PFSK-1 (cell line): ENCODE measurements around the gene ANKRD6.

Source experiments
- FOXP2 ChIP-seq: optimal IDR thresholded peaks from 2 replicates; pipeline ENCODE3; 2011; ENCODE audit warnings: borderline replicate concordance, control low read depth, inconsistent platforms; ENCODE audit not compliant: insufficient read depth; ENCODE audit errors: extremely low read length, extremely low read depth
- POLR2AphosphoS5 ChIP-seq: IDR thresholded peaks from 2 replicates; pipeline ENCODE4 v1.6.1; 2012; ENCODE audit warnings: low read depth, mild to moderate bottlenecking, control low read depth, low read length, moderate library complexity
- SIN3A ChIP-seq: IDR thresholded peaks from 2 replicates; pipeline ENCODE4 v1.6.1; 2012; ENCODE audit warnings: mild to moderate bottlenecking, low read length, moderate library complexity, borderline replicate concordance; ENCODE audit not compliant: insufficient read depth
- TAF1 ChIP-seq: IDR thresholded peaks from 2 replicates; pipeline ENCODE4 v1.6.1; 2012; ENCODE audit warnings: low read length, control low read depth, borderline replicate concordance; ENCODE audit not compliant: insufficient read depth
- TF ChIP-seq, protein P1 (sequence below), 2 experiments: IDR thresholded peaks; 2 replicates each; pipeline versions ENCODE4 v1.6.1 to v1.8.0; 2011 to 2012; ENCODE audit warnings: low read depth in 2 of 2, low read length in 2 of 2, control low read depth in 1 of 2, inconsistent platforms in 1 of 2, mild to moderate bottlenecking in 1 of 2, moderate library complexity in 1 of 2; ENCODE audit not compliant: insufficient read depth in 1 of 2

ANKRD6 gene

DNA sequence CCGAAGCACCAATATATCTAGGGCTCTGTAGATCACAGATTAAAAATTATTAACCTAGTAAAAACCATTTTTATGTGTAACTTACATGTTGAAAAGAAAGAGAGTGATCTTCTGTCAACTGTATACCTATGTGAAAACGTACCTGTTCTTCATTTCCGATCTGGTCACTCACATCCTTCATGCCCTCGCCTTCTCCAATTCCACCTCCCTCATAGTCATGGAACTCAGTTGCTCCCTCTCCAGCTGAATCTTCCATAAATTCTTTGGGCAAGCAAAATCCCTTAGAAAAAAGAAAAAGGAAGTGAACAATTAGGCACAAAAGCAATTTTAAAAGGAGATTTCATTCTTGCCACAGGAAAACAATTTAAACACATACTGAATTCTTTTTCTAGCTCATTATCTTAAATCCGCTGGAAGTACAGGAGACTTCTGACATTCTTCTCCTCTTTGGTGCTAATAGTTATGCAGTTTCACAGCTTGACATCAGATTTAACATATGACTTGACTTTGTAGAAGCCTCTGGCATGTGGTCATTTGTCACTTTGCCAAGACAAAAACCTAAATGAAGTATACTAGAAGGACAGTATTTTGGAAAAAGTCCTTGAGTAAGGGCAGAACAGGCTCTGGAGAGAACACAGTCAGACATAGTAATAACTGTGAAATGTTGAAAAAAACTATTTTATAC, 235.1 kb downstream of the ANKRD6 start:
- TF ChIP-seq SIN3A (no peak), POLR2AphosphoS5 (no peak), FOXP2 (no peak), TAF1 (no peak)
- TF ChIP-seq, protein P1, sequence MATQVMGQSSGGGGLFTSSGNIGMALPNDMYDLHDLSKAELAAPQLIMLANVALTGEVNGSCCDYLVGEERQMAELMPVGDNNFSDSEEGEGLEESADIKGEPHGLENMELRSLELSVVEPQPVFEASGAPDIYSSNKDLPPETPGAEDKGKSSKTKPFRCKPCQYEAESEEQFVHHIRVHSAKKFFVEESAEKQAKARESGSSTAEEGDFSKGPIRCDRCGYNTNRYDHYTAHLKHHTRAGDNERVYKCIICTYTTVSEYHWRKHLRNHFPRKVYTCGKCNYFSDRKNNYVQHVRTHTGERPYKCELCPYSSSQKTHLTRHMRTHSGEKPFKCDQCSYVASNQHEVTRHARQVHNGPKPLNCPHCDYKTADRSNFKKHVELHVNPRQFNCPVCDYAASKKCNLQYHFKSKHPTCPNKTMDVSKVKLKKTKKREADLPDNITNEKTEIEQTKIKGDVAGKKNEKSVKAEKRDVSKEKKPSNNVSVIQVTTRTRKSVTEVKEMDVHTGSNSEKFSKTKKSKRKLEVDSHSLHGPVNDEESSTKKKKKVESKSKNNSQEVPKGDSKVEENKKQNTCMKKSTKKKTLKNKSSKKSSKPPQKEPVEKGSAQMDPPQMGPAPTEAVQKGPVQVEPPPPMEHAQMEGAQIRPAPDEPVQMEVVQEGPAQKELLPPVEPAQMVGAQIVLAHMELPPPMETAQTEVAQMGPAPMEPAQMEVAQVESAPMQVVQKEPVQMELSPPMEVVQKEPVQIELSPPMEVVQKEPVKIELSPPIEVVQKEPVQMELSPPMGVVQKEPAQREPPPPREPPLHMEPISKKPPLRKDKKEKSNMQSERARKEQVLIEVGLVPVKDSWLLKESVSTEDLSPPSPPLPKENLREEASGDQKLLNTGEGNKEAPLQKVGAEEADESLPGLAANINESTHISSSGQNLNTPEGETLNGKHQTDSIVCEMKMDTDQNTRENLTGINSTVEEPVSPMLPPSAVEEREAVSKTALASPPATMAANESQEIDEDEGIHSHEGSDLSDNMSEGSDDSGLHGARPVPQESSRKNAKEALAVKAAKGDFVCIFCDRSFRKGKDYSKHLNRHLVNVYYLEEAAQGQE (IDR thresholded peaks at IDR 0.05; ENCODE audit: insufficient read depth in 1 of 2, low read depth in 2 of 2, low read length in 2 of 2) = no peak

DNA sequence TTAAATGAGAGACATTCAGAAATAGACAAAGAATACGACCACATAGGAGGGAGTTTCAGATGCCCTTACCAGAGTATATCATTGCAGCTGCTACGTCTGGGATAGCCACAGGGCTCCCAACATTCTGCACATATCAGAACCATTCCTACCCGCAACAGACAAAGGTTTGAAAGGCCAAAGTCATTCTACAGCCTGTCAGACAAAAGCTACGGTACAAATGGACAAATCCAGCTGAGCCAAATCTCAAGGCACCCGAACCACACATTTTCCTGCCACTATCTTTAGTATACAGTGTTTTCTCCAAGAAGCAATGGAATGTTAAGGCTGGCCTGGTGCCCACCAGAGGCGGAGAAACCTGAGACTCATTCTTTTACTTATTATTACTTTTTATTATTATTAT, 236.1 kb downstream of the ANKRD6 start:
- no peak for TF ChIP-seq POLR2AphosphoS5
- TF ChIP-seq, protein P1 (IDR thresholded peaks at IDR 0.05; ENCODE audit: insufficient read depth in 1 of 2, low read depth in 2 of 2, low read length in 2 of 2) = no peak
- no peak for TF ChIP-seq SIN3A
- TF ChIP-seq FOXP2 = no peak
- no peak for TF ChIP-seq TAF1

DNA sequence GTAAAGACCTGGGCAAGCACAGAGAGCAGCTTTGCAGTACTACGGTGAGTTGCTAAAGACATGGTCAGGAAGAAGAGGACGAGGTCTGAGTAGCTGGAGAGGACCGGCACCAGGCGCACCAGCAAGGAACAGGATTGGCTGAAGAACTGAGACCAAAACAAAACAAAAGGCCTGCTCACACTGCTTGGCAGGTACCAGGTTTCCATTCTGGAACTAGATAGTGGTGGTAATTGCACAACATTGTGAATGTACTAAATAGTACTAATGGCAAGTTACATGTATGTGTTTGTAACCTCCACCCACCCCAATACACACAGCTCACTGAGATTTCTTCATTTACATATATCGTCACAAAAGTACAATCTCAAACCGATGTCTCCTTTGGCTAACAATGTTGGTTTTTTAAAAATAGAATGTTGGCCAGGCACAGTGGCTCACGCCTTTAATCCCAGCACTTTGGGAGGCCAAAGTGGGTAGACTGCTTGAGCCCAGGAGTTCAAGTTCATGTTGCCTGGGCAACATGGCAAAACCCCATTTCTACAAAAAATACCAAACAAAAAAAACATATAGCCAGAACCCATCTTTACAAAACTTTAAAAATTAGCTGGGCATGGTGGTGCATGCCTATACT, 238.1 kb downstream of the ANKRD6 start:
- TF ChIP-seq TAF1 = no peak
- TF ChIP-seq FOXP2 = no peak
- TF ChIP-seq, protein P1 (IDR thresholded peaks at IDR 0.05; ENCODE audit: insufficient read depth in 1 of 2, low read depth in 2 of 2, low read length in 2 of 2) = no peak
- no peak for TF ChIP-seq POLR2AphosphoS5
- no peak for TF ChIP-seq SIN3A

DNA sequence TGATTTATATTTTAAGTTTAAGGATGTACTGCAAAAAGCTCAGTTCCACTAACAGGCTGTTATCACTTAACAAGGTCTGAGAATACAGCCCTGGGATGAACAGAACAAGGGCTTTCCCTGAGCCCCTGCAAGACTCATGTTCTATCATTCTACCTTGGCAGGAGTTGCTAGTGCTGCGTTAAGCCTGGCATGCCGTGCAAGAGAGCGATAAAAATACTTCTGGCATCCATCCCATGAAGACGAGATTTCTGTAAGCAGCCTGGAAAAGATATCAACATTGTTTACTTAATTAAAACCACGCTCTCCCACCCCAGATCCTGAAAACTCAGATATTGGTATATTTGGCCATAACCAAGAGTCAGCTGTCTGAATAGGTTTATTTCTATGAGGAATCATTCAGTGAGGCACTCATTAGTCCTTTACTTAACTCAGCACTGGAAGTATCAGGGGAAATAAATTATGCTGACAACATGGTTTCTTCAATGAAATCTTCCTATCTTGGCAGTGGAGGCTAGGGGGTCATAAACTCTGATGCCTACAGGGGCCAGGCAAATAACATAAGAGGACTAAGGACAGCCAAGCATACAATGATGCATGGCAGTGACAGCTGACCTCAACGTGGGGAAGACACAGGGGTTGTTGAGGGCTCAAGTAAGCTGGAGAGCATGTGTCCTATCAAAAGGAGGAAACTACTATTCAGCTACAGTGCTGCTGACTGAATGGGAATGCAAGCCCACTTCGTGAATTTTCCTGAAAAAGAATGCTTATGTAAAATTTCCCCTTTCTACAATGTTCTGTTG, 243.2 kb downstream of the ANKRD6 start:
- TF ChIP-seq POLR2AphosphoS5 = no peak
- no peak for TF ChIP-seq SIN3A
- no peak for TF ChIP-seq TAF1
- no peak for TF ChIP-seq FOXP2
- TF ChIP-seq, protein P1 (IDR thresholded peaks at IDR 0.05; ENCODE audit: insufficient read depth in 1 of 2, low read depth in 2 of 2, low read length in 2 of 2) = no peak
